HG03442 (cell line): Measurements from ENCODE around the gene NTRK3.

Experiments
- ATAC-seq: cut with Tn5 transposase; IDR thresholded peaks from one replicate; pipeline ENCODE4 v1.9.1; 2021; ENCODE audit warnings: mild to moderate bottlenecking, moderate library complexity; ENCODE audit not compliant: unreplicated experiment

Gene NTRK3

DNA sequence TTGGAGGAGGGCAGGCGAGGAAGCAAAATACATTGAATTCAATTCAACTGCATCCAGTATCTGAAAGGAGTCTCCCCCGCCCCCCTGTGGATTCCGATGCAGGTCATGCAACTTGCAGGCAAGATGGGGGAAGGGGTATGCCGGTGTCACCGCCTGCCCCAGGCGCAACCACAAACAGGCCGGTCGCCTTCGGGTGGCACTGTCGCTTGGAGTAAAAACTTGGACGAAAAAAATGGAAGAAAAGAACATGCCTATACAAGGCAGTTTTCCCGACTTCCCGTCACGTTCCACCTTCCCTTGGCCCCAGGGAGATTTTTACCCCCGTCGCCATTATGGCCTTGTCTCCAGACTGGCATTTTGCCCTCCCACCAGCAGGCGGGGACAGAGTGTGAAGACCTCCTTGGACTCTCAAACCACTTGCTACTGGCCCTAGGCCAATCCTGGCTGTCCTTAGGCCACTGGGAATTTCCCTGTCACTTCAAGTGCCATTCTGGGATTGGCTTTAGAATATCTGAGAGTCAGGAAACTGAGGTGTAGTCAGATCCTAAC lies 1.6 kb upstream of the NTRK3 start:
- no peak for ATAC-seq

- ATAC-seq = no peak
Measured at GRCh38 chr15:88257311-88258092, 963 bp upstream of the NTRK3 start.

GRCh38 chr15:88255484-88256278 lies 858 bp downstream of the NTRK3 start:
- no peak for ATAC-seq

GRCh38 chr15:88255087-88255483 lies 1.5 kb downstream of the NTRK3 start:
- no peak for ATAC-seq

DNA sequence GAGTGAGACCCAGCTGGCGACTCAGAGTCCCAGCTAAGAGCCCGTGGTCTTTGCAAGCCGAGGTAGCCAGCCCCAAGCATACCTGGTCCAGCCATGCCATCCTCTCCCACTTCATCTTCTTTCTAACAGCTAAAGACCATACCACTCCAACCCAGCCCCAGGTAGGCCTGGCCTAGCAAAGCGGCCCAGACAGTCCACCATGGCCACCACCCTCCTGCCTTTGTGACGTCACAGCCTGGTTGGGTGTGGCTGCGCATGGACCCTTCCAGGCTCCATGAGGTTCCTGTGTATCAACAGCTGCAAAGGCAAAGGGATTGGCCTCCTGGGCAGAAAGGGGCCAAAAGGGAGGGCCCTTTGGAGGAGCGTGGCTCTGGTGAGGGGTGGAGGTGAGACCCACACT lies 4.1 kb downstream of the NTRK3 start:
- no peak for ATAC-seq

GRCh38 chr15:88250826-88251225 lies 5.7 kb downstream of the NTRK3 start:
- no peak for ATAC-seq

DNA sequence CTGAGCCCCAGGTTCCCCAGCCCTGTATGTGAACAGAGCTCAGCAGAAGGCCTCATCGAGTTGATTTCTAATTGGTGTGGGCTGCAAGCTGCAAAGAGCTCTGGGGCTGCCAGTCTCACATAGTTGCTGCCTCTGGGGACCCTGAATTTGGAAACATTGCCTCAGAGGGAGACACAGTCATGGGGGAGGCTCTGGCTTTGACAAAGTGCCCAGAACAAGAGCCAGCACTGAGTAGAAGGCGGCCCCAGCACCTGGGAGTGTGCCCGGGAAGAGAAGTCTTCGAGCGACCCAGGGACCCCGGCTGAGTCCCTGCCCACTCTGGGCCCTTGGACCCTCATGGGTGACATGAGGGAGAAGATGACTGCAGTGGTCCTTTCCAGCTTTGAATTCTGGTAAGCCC lies 7.3 kb downstream of the NTRK3 start:
- no peak for ATAC-seq

GRCh38 chr15:88247914-88248313 lies 8.6 kb downstream of the NTRK3 start:
- ATAC-seq = no peak

GRCh38 chr15:88246666-88247446 lies 9.7 kb downstream of the NTRK3 start:
- peak; percentile 80 for ATAC-seq

DNA sequence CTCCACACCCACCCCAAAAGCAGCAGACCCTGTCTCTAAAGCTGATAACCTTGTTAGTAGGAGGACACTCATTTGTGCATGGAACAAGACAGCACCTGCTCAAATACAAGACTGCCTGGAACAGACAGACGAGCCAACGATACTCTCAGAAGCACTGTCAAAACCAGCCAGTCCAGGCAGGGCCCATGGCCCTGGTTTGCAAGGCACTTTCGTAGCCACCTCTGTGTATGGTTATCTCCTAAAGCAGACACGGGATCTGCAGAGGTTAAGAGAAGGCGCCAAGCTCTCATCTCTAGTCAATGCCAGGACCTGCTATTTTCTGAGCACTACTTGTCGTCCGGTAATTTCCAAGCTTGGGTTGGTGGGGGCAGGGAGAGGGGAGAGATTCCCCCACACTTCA lies 10.5 kb downstream of the NTRK3 start:
- ATAC-seq = no peak

- ATAC-seq = peak; percentile 59
Measured at GRCh38 chr15:88243895-88244787, 12.4 kb downstream of the NTRK3 start.

GRCh38 chr15:88242586-88243555 lies 13.7 kb downstream of the NTRK3 start:
- ATAC-seq = no peak

DNA sequence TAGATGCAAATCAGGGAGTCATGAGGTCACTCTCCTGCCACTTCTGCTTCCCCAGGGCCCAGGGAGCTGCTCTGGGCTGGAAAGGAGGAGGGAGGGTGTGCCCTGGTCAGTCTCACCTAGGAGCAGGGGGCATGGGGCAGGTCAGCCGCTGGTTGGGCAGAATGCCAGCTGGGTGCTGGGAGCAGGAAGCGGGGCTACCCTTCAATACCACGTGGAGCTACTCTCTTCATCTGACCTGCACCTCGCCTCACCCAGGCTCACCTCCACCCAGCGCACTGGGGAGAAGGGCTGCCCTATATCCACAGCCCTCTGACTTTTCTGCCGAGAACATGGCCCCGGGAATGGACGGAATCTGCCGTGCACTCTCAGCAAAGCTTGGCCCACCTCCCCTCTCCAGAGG lies 15.1 kb downstream of the NTRK3 start:
- no peak for ATAC-seq

GRCh38 chr15:88241060-88241459 lies 15.5 kb downstream of the NTRK3 start:
- ATAC-seq = no peak

- ATAC-seq = no peak
Measured at GRCh38 chr15:88239594-88239993, 16.9 kb downstream of the NTRK3 start.

DNA sequence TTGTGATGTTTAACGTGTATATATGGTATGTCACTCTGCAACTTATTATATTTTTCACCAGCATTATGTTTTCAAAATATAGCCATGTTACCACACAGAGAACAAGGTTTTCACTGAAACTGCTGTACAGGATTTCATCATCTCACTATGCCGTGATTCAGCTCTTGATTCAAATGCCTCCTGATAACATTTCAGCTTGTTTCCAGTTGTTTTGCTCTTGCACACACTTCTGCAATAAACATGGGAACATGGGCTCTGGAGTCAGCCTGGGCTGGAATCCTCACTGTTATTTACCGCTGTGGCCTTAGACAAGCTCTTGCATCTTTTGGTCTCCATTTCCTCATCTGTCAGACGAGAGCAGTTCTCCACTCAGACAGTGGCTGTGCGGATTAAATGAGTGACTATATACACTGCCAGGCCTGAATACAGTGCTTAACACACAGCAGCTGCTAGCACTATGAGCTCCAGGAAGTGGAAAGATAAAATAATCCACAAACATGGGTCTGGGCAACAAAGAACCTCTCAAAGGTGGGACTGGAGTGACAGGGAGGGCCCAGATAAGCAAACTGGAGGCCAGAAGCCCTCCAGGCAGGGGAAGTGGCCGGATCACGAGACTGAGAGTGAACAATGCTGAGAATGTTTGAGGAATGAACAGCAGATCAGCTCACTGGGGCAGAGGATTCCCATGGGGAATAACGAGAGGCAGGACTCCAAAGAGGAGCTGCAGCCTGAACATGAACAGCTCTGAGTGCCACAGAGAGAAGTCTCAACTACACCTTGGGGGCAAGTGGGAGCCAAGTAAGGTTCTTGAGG lies 17.7 kb downstream of the NTRK3 start:
- ATAC-seq = no peak

DNA sequence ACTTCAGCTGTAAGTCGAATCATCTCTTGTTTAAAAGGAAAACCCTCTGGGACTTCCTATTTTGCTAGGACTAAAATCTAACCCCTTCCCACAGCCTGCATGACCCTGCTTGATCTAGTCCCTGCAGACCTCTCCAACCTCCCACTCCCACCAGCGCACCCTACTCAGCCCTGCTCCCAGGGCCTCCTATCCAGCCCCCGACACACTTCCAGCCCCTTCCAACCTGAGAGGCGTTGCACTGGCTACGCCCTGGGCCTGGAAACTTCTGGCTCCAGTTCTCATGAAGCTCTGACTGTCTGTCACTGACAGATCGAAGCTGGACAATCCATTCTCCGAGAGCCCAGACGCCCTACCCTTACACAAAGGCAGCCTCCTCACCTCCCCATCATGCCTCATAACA lies 21.8 kb downstream of the NTRK3 start:
- no peak for ATAC-seq

DNA sequence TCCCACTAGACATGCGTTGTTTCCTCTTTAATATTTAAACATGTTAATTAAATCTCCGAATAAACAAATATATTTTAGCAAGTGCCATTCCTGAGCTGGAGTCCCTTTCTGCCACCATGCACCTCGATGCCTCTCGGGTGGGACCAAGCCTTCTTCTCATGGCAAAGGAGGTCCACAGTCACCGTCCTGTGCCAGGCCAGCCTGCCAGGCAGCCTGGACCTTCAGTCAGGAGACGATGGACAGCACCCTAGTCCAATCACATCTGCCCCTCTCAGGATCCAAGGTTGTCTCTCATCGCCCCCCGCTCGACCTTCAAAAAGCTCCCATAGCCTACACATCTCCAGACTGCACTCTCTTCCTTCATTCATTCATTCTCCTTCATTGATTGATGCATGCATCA lies 22.6 kb downstream of the NTRK3 start:
- ATAC-seq = no peak
